ENCODE results near the gene DTNA.
"Not testable (repeated sequence)": the region's sequence is repeated elsewhere in the genome, so short reads cannot be mapped to it uniquely, and the experiment has no call there.

DTNA gene

GRCh38 chr18:34864836-34865497, 154.9 kb downstream of the DTNA start:
- DNase-seq, result no peak

- no peak for DNase-seq
Observed at GRCh38 chr18:34866310-34866709, 156.2 kb downstream of the DTNA start.

- no peak for DNase-seq
Observed at GRCh38 chr18:34866739-34867138, 156.6 kb downstream of the DTNA start.

- peak; percentile 38 for DNase-seq
Observed at GRCh38 chr18:34867520-34867919, 157.4 kb downstream of the DTNA start.

GRCh38 chr18:34870555-34871310, 160.6 kb downstream of the DTNA start:
- DNase-seq, result no peak

GRCh38 chr18:34871435-34871834, 161.3 kb downstream of the DTNA start:
- DNase-seq, result no peak

- DNase-seq, result no peak
Observed at GRCh38 chr18:34872066-34872465, 162.0 kb downstream of the DTNA start.

GRCh38 chr18:34873986-34874580, 164.0 kb downstream of the DTNA start:
- DNase-seq, result no peak

GRCh38 chr18:34875150-34875549, 165.1 kb downstream of the DTNA start:
- no peak for DNase-seq

- no peak for DNase-seq
Observed at GRCh38 chr18:34880403-34880802, 170.3 kb downstream of the DTNA start.

GRCh38 chr18:34880882-34881834, 171.1 kb downstream of the DTNA start:
- no peak for DNase-seq

GRCh38 chr18:34884436-34884835, 174.3 kb downstream of the DTNA start:
- no peak for DNase-seq

GRCh38 chr18:34886177-34886576, 176.1 kb downstream of the DTNA start:
- DNase-seq, result no peak

- no peak for DNase-seq
Observed at GRCh38 chr18:34887881-34888580, 177.9 kb downstream of the DTNA start.

- no peak for DNase-seq
Observed at GRCh38 chr18:34890486-34891085, 180.5 kb downstream of the DTNA start.

GRCh38 chr18:34892379-34892778, 182.3 kb downstream of the DTNA start:
- no peak for DNase-seq

- DNase-seq, result no peak
Observed at GRCh38 chr18:34893239-34893638, 183.1 kb downstream of the DTNA start.

- DNase-seq, result no peak
Observed at GRCh38 chr18:34901299-34901698, 191.2 kb downstream of the DTNA start.

- no peak for DNase-seq
Observed at GRCh38 chr18:34904994-34905393, 194.9 kb downstream of the DTNA start.

- DNase-seq, result not testable (repeated sequence)
Observed at GRCh38 chr18:34906985-34907384, 196.9 kb downstream of the DTNA start.

- no peak for DNase-seq
Observed at GRCh38 chr18:34909637-34910364, 199.7 kb downstream of the DTNA start.

All from NCI-H345 (cell line).